Esophagus mucosa (tissue), 1 donor: Measurements from ENCODE around the gene KCTD16. TPM values are rescaled to one million over a fixed set of nuclear protein-coding genes. Genes with fewer than 3 reads are reported as not detected.

Experiments
- ATAC-seq: fragments of 200-7000 bp; cut with Tn5 transposase; one replicate; pipeline ENCODE4 v1.9.1; 2020
- total RNA-seq: library from RNA; stranded (reverse); gene quantifications from one replicate; pipeline ENCODE4 v1.2.4, GENCODE V29; 2023
- donor health status: DM: yes; HTN: yes; CAD: no.

KCTD16 gene
- total RNA-seq, 1 donor from 2014 or later = not detected

- ATAC-seq = no peak
These were observed 294.8 kb downstream of the KCTD16 start for GRCh38 chr5:144465441-144465840.

- ATAC-seq = peak; percentile 32
These were observed 297.1 kb downstream of the KCTD16 start for GRCh38 chr5:144467792-144468191.

GRCh38 chr5:144468571-144468970 lies 297.9 kb downstream of the KCTD16 start:
- no peak for ATAC-seq

- ATAC-seq = no peak
These were observed 298.4 kb downstream of the KCTD16 start for GRCh38 chr5:144469106-144469505.

- ATAC-seq = no peak
These were observed 301.5 kb downstream of the KCTD16 start for GRCh38 chr5:144472221-144472620.

GRCh38 chr5:144473650-144474049 lies 303.0 kb downstream of the KCTD16 start:
- ATAC-seq = no peak

GRCh38 chr5:144478565-144478964 lies 307.9 kb downstream of the KCTD16 start:
- no peak for ATAC-seq

- ATAC-seq = no peak
These were observed 311.2 kb downstream of the KCTD16 start for GRCh38 chr5:144481861-144482260.

- ATAC-seq = no peak
These were observed 313.6 kb downstream of the KCTD16 start for GRCh38 chr5:144484124-144484897.

- no peak for ATAC-seq
These were observed 314.9 kb downstream of the KCTD16 start for GRCh38 chr5:144485540-144485939.

- ATAC-seq = no peak
These were observed 316.5 kb downstream of the KCTD16 start for GRCh38 chr5:144487207-144487606.

- no peak for ATAC-seq
These were observed 317.1 kb downstream of the KCTD16 start for GRCh38 chr5:144487761-144488160.

GRCh38 chr5:144503123-144503522 lies 332.4 kb downstream of the KCTD16 start:
- ATAC-seq = no peak

GRCh38 chr5:144504929-144505577 lies 334.4 kb downstream of the KCTD16 start:
- ATAC-seq = no peak

- no peak for ATAC-seq
These were observed 340.3 kb downstream of the KCTD16 start for GRCh38 chr5:144510845-144511579.

- ATAC-seq = no peak
These were observed 341.0 kb downstream of the KCTD16 start for GRCh38 chr5:144511580-144512072.

GRCh38 chr5:144522698-144523097 lies 352.0 kb downstream of the KCTD16 start:
- ATAC-seq = no peak

- ATAC-seq = no peak
These were observed 354.3 kb downstream of the KCTD16 start for GRCh38 chr5:144525000-144525399.

GRCh38 chr5:144531188-144531587 lies 360.5 kb downstream of the KCTD16 start:
- ATAC-seq = no peak
